GM23338 (cell line): ENCODE results near the gene TNFAIP1. TPM values are rescaled to one million over a fixed set of nuclear protein-coding genes. Genes with fewer than 3 reads are reported as not detected.

Source experiments
- ATAC-seq: fragments of 200-7000 bp; cut with Tn5 transposase; 3 replicates; pipeline ENCODE4 v1.9.1; 2020
- DNase-seq: peaks from one replicate; pipeline ENCODE4 v3.0.0-alpha.2; 2015; ENCODE audit warnings: low spot score
- H2AFZ ChIP-seq: fragments of 200-600 bp; sonication (generic); 2 replicates; pipeline ENCODE4 v1.8.0; 2016; ENCODE audit warnings: antibody characterized with exemption, mild to moderate bottlenecking, moderate library complexity
- H3F3A ChIP-seq: fragments of 200-600 bp; sonication (generic); replicated peaks from 2 replicates; pipeline ENCODE4 v1.8.0; 2017; ENCODE audit warnings: antibody characterized with exemption, mixed run types, low read depth
- H3K27ac ChIP-seq: fragments of 200-600 bp; sonication (generic); 2 replicates; pipeline ENCODE4 v1.6.1; 2016; ENCODE audit warnings: low read depth
- H3K27me3 ChIP-seq: fragments of 200-600 bp; sonication (generic); 2 replicates; pipeline ENCODE4 v1.8.0; 2016; ENCODE audit warnings: mild to moderate bottlenecking, mixed run types, moderate library complexity; ENCODE audit not compliant: insufficient read depth
- H3K36me3 ChIP-seq: fragments of 200-600 bp; sonication (generic); 2 replicates; pipeline ENCODE4 v1.8.0; 2016; ENCODE audit warnings: mild to moderate bottlenecking; ENCODE audit not compliant: insufficient read depth
- H3K4me1 ChIP-seq: fragments of 200-600 bp; sonication (generic); 2 replicates; pipeline ENCODE4 v1.8.0; 2016; ENCODE audit warnings: mild to moderate bottlenecking, moderate library complexity; ENCODE audit not compliant: insufficient read depth
- H3K4me2 ChIP-seq: fragments of 200-600 bp; sonication (generic); 2 replicates; pipeline ENCODE4 v1.7.1; 2017; ENCODE audit warnings: mixed run types
- H3K4me3 ChIP-seq: fragments of 200-600 bp; sonication (generic); 2 replicates; pipeline ENCODE4 v1.6.1; 2016; ENCODE audit warnings: mixed run types
- H3K79me2 ChIP-seq: fragments of 200-600 bp; sonication (generic); replicated peaks from 2 replicates; pipeline ENCODE4 v1.8.0; 2017; ENCODE audit warnings: mild to moderate bottlenecking; ENCODE audit not compliant: insufficient read depth
- H3K9me2 ChIP-seq: fragments of 200-600 bp; sonication (generic); 2 replicates; pipeline ENCODE4 v1.8.0; 2017; ENCODE audit not compliant: insufficient read depth
- H4K20me1 ChIP-seq: fragments of 200-600 bp; sonication (generic); replicated peaks from 2 replicates; pipeline ENCODE4 v1.8.0; 2017; ENCODE audit warnings: mild to moderate bottlenecking; ENCODE audit not compliant: insufficient read depth
- H3K27ac Mint-ChIP-seq: 2 replicates; pipeline ENCODE4 v1.8.0; 2020; ENCODE audit warnings: inconsistent platforms, mild to moderate bottlenecking, moderate library complexity, mixed read lengths
- H3K27me3 Mint-ChIP-seq: 3 replicates; pipeline ENCODE4 v1.8.0; 2022; ENCODE audit warnings: low read depth, mild to moderate bottlenecking, moderate library complexity, mixed read lengths, inconsistent platforms; ENCODE audit not compliant: insufficient read depth, poor library complexity
- H3K36me3 Mint-ChIP-seq: 3 replicates; pipeline ENCODE4 v1.8.0; 2021; ENCODE audit warnings: low read depth, mild to moderate bottlenecking, inconsistent platforms, moderate library complexity, mixed read lengths
- H3K4me1 Mint-ChIP-seq: 3 replicates; pipeline ENCODE4 v1.8.0; 2020; ENCODE audit warnings: mild to moderate bottlenecking, inconsistent platforms, mixed read lengths
- H3K4me3 Mint-ChIP-seq: 3 replicates; pipeline ENCODE4 v1.8.0; 2021; ENCODE audit warnings: moderate library complexity, mild to moderate bottlenecking, inconsistent platforms, mixed read lengths
- H3K9me3 Mint-ChIP-seq: 3 replicates; pipeline ENCODE4 v1.8.0; 2020; ENCODE audit warnings: moderate library complexity, mild to moderate bottlenecking, inconsistent platforms, mixed read lengths
- CREB1 ChIP-seq: fragments of 250-450 bp; sonication (Bioruptor Pico); IDR thresholded peaks from 2 replicates; pipeline ENCODE4 v1.5.0; 2020; ENCODE audit warnings: low read depth, mild to moderate bottlenecking, moderate library complexity
- ETS1 ChIP-seq: IDR thresholded peaks from 2 replicates; pipeline ENCODE4 v1.6.1; 2016; ENCODE audit warnings: antibody characterized with exemption
- EZH2 ChIP-seq: fragments of 200-600 bp; sonication (generic); IDR thresholded peaks from one replicate; pipeline ENCODE4 v1.8.0; 2017; ENCODE audit warnings: antibody characterized with exemption, mild to moderate bottlenecking, low read depth; ENCODE audit not compliant: unreplicated experiment
- EZH2phosphoT487 ChIP-seq: fragments of 200-600 bp; sonication (generic); IDR thresholded peaks from one replicate; pipeline ENCODE4 v1.8.1; 2018; ENCODE audit warnings: antibody characterized with exemption; ENCODE audit not compliant: unreplicated experiment
- JUNB ChIP-seq: IDR thresholded peaks from one replicate; pipeline ENCODE4 v1.6.1; 2016; ENCODE audit warnings: antibody characterized with exemption; ENCODE audit not compliant: unreplicated experiment
- NANOG ChIP-seq: IDR thresholded peaks from 2 replicates; pipeline ENCODE4 v1.6.1; 2016; ENCODE audit warnings: antibody characterized with exemption, borderline replicate concordance
- POLR2AphosphoS5 ChIP-seq: IDR thresholded peaks from 2 replicates; pipeline ENCODE4 v1.6.1; 2016; ENCODE audit warnings: antibody characterized with exemption, low read depth
- STAT1 ChIP-seq: IDR thresholded peaks from one replicate; pipeline ENCODE4 v1.6.1; 2016; ENCODE audit warnings: antibody characterized with exemption; ENCODE audit not compliant: unreplicated experiment
- ZNF114 ChIP-seq: fragments of 250-450 bp; sonication (Bioruptor Pico); IDR thresholded peaks from 2 replicates; pipeline ENCODE4 v1.5.0; 2020; ENCODE audit warnings: mild to moderate bottlenecking, moderate library complexity
- ZNF331 ChIP-seq: fragments of 250-450 bp; sonication (Bioruptor Pico); IDR thresholded peaks from 2 replicates; pipeline ENCODE4 v1.5.0; 2020; ENCODE audit warnings: low read depth, mild to moderate bottlenecking, moderate library complexity
- ZNF462 ChIP-seq: fragments of 250-450 bp; sonication (Bioruptor Pico); IDR thresholded peaks from 2 replicates; pipeline ENCODE4 v1.5.0; 2020; ENCODE audit warnings: mild to moderate bottlenecking, moderate library complexity
- polyA plus RNA-seq: library from polyadenylated mRNA; unstranded; fragments of >200 nt; fragmentation: Nextera tagmentation; extraction: Ambion mirVana; gene quantifications from 2 replicates; pipeline ENCODE4 v1.2.1, GENCODE V29; 2016
- total RNA-seq: library from RNA; depleted of rRNA; stranded (reverse); fragments of >200 nt; shearing (Covaris generic); gene quantifications from 2 replicates; pipeline ENCODE4 v1.2.3, GENCODE V29; 2014
- TF ChIP-seq, protein P1 (sequence below): IDR thresholded peaks from one replicate; pipeline ENCODE4 v1.6.1; 2018; ENCODE audit warnings: antibody characterized with exemption; ENCODE audit not compliant: unreplicated experiment
- TF ChIP-seq, protein P2 (sequence below), 2 experiments: fragments of 200-600 bp in 1 of 2; sonication (generic) in 1 of 2; conservative IDR thresholded peaks; 2 replicates each; pipeline versions ENCODE4 v1.5.1 to v1.6.1; 2016 to 2017; ENCODE audit warnings: antibody characterized with exemption in 2 of 2, low read depth in 2 of 2, mild to moderate bottlenecking in 2 of 2, moderate library complexity in 1 of 2

Gene TNFAIP1
- total and polyA plus RNA-seq, 2 experiments from 2014 or later, result 6.3 to 13.1 TPM

GRCh38 chr17:28324781-28325180 is 10.8 kb upstream of the TNFAIP1 start:
- no peak overlapping the region; the same call in 2 of the 3 replicates for H3K4me3 Mint-ChIP-seq
- no peak overlapping the region for H3K27ac Mint-ChIP-seq
- Histone ChIP-seq H3K27me3 (no peaks in the 10 kb centered on the region), H3K9me2 (no peaks in the 10 kb centered on the region), H3K27ac (peak overlapping the region; percentile 7), H3K4me1 (peaks cover 40% of the 10 kb centered on the region), H3K4me3 (no peak overlapping the region), H3K79me2 (peaks cover 65% of the 10 kb centered on the region), H3K4me2 (no peak overlapping the region), H3F3A (peaks cover 28% of the 10 kb centered on the region; the same call in 1 of the 2 replicates), H3K36me3 (peaks cover 22% of the 10 kb centered on the region), H2AFZ (no peak overlapping the region), H4K20me1 (peaks cover 75% of the 10 kb centered on the region)
- peaks cover 7% of the 10 kb centered on the region for H3K27me3 Mint-ChIP-seq
- DNase-seq (no peak), ATAC-seq (no peak)
- H3K36me3 Mint-ChIP-seq, result peaks cover 74% of the 10 kb centered on the region
- H3K9me3 Mint-ChIP-seq, result no peaks in the 10 kb centered on the region
- TF ChIP-seq, protein P1, sequence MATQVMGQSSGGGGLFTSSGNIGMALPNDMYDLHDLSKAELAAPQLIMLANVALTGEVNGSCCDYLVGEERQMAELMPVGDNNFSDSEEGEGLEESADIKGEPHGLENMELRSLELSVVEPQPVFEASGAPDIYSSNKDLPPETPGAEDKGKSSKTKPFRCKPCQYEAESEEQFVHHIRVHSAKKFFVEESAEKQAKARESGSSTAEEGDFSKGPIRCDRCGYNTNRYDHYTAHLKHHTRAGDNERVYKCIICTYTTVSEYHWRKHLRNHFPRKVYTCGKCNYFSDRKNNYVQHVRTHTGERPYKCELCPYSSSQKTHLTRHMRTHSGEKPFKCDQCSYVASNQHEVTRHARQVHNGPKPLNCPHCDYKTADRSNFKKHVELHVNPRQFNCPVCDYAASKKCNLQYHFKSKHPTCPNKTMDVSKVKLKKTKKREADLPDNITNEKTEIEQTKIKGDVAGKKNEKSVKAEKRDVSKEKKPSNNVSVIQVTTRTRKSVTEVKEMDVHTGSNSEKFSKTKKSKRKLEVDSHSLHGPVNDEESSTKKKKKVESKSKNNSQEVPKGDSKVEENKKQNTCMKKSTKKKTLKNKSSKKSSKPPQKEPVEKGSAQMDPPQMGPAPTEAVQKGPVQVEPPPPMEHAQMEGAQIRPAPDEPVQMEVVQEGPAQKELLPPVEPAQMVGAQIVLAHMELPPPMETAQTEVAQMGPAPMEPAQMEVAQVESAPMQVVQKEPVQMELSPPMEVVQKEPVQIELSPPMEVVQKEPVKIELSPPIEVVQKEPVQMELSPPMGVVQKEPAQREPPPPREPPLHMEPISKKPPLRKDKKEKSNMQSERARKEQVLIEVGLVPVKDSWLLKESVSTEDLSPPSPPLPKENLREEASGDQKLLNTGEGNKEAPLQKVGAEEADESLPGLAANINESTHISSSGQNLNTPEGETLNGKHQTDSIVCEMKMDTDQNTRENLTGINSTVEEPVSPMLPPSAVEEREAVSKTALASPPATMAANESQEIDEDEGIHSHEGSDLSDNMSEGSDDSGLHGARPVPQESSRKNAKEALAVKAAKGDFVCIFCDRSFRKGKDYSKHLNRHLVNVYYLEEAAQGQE, result no peak
- TF ChIP-seq POLR2AphosphoS5, result no peak
- no peak for TF ChIP-seq ZNF114 (CRISPR knock-in tag)
- no peak for TF ChIP-seq CREB1 (CRISPR knock-in tag)
- TF ChIP-seq ZNF331 (CRISPR knock-in tag), result no peak
- TF ChIP-seq JUNB, result no peak
- no peak for TF ChIP-seq EZH2
- TF ChIP-seq STAT1, result no peak
- no peak for TF ChIP-seq NANOG
- no peak for TF ChIP-seq EZH2phosphoT487
- TF ChIP-seq, protein P2, sequence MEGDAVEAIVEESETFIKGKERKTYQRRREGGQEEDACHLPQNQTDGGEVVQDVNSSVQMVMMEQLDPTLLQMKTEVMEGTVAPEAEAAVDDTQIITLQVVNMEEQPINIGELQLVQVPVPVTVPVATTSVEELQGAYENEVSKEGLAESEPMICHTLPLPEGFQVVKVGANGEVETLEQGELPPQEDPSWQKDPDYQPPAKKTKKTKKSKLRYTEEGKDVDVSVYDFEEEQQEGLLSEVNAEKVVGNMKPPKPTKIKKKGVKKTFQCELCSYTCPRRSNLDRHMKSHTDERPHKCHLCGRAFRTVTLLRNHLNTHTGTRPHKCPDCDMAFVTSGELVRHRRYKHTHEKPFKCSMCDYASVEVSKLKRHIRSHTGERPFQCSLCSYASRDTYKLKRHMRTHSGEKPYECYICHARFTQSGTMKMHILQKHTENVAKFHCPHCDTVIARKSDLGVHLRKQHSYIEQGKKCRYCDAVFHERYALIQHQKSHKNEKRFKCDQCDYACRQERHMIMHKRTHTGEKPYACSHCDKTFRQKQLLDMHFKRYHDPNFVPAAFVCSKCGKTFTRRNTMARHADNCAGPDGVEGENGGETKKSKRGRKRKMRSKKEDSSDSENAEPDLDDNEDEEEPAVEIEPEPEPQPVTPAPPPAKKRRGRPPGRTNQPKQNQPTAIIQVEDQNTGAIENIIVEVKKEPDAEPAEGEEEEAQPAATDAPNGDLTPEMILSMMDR (conservative IDR thresholded peaks at IDR 0.05; ENCODE audit: low read depth in 2 of 2), result no peak
- TF ChIP-seq ZNF462 (CRISPR knock-in tag), result no peak
- TF ChIP-seq ETS1, result no peak
- H3K4me1 Mint-ChIP-seq, result peaks cover 30% of the 10 kb centered on the region
